Endothelial cell of umbilical vein (primary cell): ENCODE measurements around the gene DUS2. TPM values are rescaled to one million over a fixed set of nuclear protein-coding genes. Genes with fewer than 3 reads are reported as not detected.

ENCODE experiments used
- BruUV-seq: library from RNA; stranded (reverse); fragments of 400-500 nt; replicated peaks from 2 replicates; lab custom pipeline; 2021; lab: Mats Ljungman, UMichigan
- CTCF ChIA-PET: fragments of 300-600, 350-600 bp; sonication (Branson Sonifier 250); formaldehyde crosslinking; loops from one replicate; lab custom pipeline; 2021; ENCODE audit warnings: antibody characterized with exemption, inconsistent platforms; lab: Charles Lee
- POLR2A ChIA-PET: fragments of 300-600, 350-600 bp; sonication (Branson Sonifier 250); formaldehyde crosslinking; loops from one replicate; lab custom pipeline; 2021; ENCODE audit warnings: antibody characterized with exemption, inconsistent platforms; lab: Charles Lee
- DNase-seq: peaks from one replicate; pipeline ENCODE4 v3.0.0-alpha.2; 2011; ENCODE audit warnings: low read depth, low spot score
- FAIRE-seq: peaks from 2 replicates; lab custom pipeline; 2011; peaks lifted over from hg19 to GRCh38; lab: Jason Lieb, UNC
- H2AFZ ChIP-seq: 2 replicates; pipeline ENCODE4 v1.6.0; 2012; ENCODE audit warnings: low read depth, low read length, control low read depth, inconsistent platforms
- H3K27ac ChIP-seq: 2 replicates; pipeline ENCODE4 v1.5.1; 2011; ENCODE audit warnings: low read depth, mild to moderate bottlenecking, control low read depth, low read length, moderate library complexity; ENCODE audit not compliant: insufficient read depth
- H3K27me3 ChIP-seq, 2 experiments: 2 replicates each; pipeline versions ENCODE4 v1.6.0 to v1.6.1; 2011; ENCODE audit warnings: low read length in 2 of 2, mixed read lengths in 1 of 2; ENCODE audit not compliant: control insufficient read depth in 2 of 2, insufficient read depth in 2 of 2
- H3K36me3 ChIP-seq, 2 experiments: 2 replicates in 1 of 2; 3 replicates in 1 of 2; pipeline ENCODE4 v1.5.1; 2011; ENCODE audit warnings: low read length in 2 of 2, mild to moderate bottlenecking in 1 of 2, moderate library complexity in 1 of 2; ENCODE audit not compliant: control insufficient read depth in 2 of 2, insufficient read depth in 2 of 2; ENCODE audit errors: extremely low read depth in 1 of 2
- H3K4me1 ChIP-seq: 3 replicates; pipeline ENCODE4 v1.5.1; 2011; ENCODE audit warnings: mild to moderate bottlenecking, low read length; ENCODE audit not compliant: control insufficient read depth, insufficient read depth; ENCODE audit errors: extremely low read depth
- H3K4me2 ChIP-seq: 2 replicates; pipeline ENCODE4 v1.6.1; 2011; ENCODE audit warnings: low read length, control low read depth, mixed read lengths; ENCODE audit not compliant: insufficient read depth
- H3K4me3 ChIP-seq, 3 experiments: fragments of 200-600 bp in 1 of 3; sonication (generic), shearing (Covaris generic) in 1 of 3; replicated peaks in 1 of 3; 2 replicates each; pipeline ENCODE4 v1.5.1; 2011 to 2016; ENCODE audit warnings: control low read depth in 3 of 3, low read length in 3 of 3, mild to moderate bottlenecking in 2 of 3, inconsistent platforms in 1 of 3, low read depth in 1 of 3, moderate library complexity in 1 of 3; ENCODE audit not compliant: insufficient read depth in 1 of 3
- H3K79me2 ChIP-seq: 2 replicates; pipeline ENCODE4 v1.6.0; 2012; ENCODE audit warnings: low read length, inconsistent platforms; ENCODE audit not compliant: control insufficient read depth, insufficient read depth
- H3K9ac ChIP-seq: replicated peaks from 2 replicates; pipeline ENCODE3; 2011; ENCODE audit warnings: low read length, control low read depth; ENCODE audit not compliant: insufficient read depth; ENCODE audit errors: extremely low read depth
- H3K9me1 ChIP-seq: replicated peaks from 3 replicates; pipeline ENCODE4 v1.6.0; 2011; ENCODE audit warnings: mild to moderate bottlenecking, low read length; ENCODE audit not compliant: control insufficient read depth, insufficient read depth; ENCODE audit errors: extremely low read depth
- H3K9me3 ChIP-seq: replicated peaks from 2 replicates; pipeline ENCODE4 v1.5.1; 2012; ENCODE audit warnings: low read length, inconsistent platforms; ENCODE audit not compliant: control insufficient read depth, insufficient read depth
- H4K20me1 ChIP-seq: replicated peaks from 2 replicates; pipeline ENCODE3; 2011; ENCODE audit warnings: mild to moderate bottlenecking, low read length; ENCODE audit not compliant: control insufficient read depth, insufficient read depth; ENCODE audit errors: extremely low read depth
- EZH2 ChIP-seq: IDR thresholded peaks from 2 replicates; pipeline ENCODE4 v1.6.1; 2012; ENCODE audit warnings: borderline replicate concordance, low read depth, mild to moderate bottlenecking, moderate library complexity, low read length, inconsistent platforms; ENCODE audit not compliant: severe bottlenecking
- FOS ChIP-seq: IDR thresholded peaks from 2 replicates; pipeline ENCODE4 v1.6.1; 2011; ENCODE audit warnings: mild to moderate bottlenecking, low read length, moderate library complexity, borderline replicate concordance; ENCODE audit not compliant: insufficient read depth
- GATA2 ChIP-seq: IDR thresholded peaks from 2 replicates; pipeline ENCODE4 v1.7.0; 2011; ENCODE audit warnings: low read depth, mild to moderate bottlenecking, moderate library complexity, mixed read lengths, low read length; ENCODE audit not compliant: insufficient read length, insufficient read depth
- JUN ChIP-seq: IDR thresholded peaks from 2 replicates; pipeline ENCODE4 v1.6.1; 2011; ENCODE audit warnings: borderline replicate concordance, low read depth; ENCODE audit not compliant: insufficient read length, insufficient read depth
- MYC ChIP-seq: IDR thresholded peaks from one replicate; pipeline ENCODE4 v1.6.1; 2011; ENCODE audit warnings: mild to moderate bottlenecking, low read depth, low read length
- POLR2A ChIP-seq: IDR thresholded peaks from 2 replicates; pipeline ENCODE4 v1.6.1; 2012; ENCODE audit warnings: low read depth, mild to moderate bottlenecking, control low read depth, low read length
- POLR2AphosphoS5 ChIP-seq: IDR thresholded peaks from 2 replicates; pipeline ENCODE4 v1.6.1; 2012; ENCODE audit warnings: low read depth, mild to moderate bottlenecking, control low read depth, low read length, moderate library complexity; ENCODE audit not compliant: insufficient read depth
- dilution Hi-C: fragments of 300-500 bp; cut with MboI; formaldehyde crosslinking; loops from one replicate; pipeline ENCODE4 v1.15.0; 2019; ENCODE audit warnings: low sequenced_read_pairs; ENCODE audit not compliant: extremely low pct_ligation_motif_present
- intact Hi-C: fragments of 100-400 bp; cut with micrococcal nuclease; formaldehyde crosslinking; loops from one replicate; pipeline ENCODE4 v1.10.0; 2022
- polyA plus RNA-seq, 4 experiments: library from polyadenylated mRNA; depleted of rRNA in 3 of 4; stranded (reverse) in 3 of 4; unstranded in 1 of 4; fragments of >200 nt; gene quantifications; 2 replicates each; pipeline versions ENCODE4 v1.2.1 to v1.2.3, GENCODE V29; 2011 to 2012; ENCODE audit warnings: missing spikeins in 1 of 4
- total RNA-seq: library from RNA; stranded (reverse); gene quantifications from 2 replicates; pipeline ENCODE4 v1.2.3, GENCODE V29; 2021
- TF ChIP-seq, protein P1 (sequence below): IDR thresholded peaks from 2 replicates; pipeline ENCODE4 v1.6.1; 2011; ENCODE audit not compliant: insufficient read depth, insufficient read length
- TF ChIP-seq, protein P2 (sequence below), 2 donors: IDR thresholded peaks; 1 replicate in 1 of 2; 2 replicates in 1 of 2; pipeline ENCODE4 v1.5.1; 2011; ENCODE audit warnings: low read length in 2 of 2, mild to moderate bottlenecking in 2 of 2, moderate library complexity in 2 of 2, control low read depth in 1 of 2, inconsistent platforms in 1 of 2, low read depth in 1 of 2; ENCODE audit not compliant: insufficient read depth in 1 of 2; ENCODE audit errors: extremely low read depth in 1 of 2

Gene DUS2
- total and polyA plus RNA-seq, 2 donors (not counting 3 experiments of a cell fraction or from before 2014, with no cell fraction given), result 16.4 to 21.7 TPM

DNA sequence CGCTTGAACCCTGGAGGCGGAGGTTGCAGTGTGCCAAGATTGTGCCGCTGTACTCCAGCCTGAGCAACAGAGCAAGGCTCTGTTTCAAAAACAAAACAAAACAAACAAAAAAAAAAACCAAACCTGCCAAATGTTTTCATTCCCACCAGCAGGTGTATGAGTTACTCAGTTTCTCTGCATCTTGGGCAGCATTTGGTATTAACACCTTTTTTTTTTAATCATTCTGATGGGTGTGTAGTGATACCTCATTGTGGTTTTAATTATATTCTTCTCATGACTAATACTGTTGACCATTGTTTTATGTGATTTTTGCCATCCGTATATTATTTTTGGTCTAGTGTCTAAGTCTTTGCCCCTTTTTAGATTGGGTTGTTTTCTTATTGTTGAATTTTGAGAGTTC is 77.4 kb downstream of the DUS2 start:
- FAIRE-seq (no peak), DNase-seq (no peak)
- no peaks in the 10 kb centered on the region for H3K9me1 ChIP-seq
- peaks cover 2% of the 10 kb centered on the region for H4K20me1 ChIP-seq
- H3K4me2 ChIP-seq, result no peak overlapping the region
- H3K27me3 ChIP-seq, result no peaks in the 10 kb centered on the region
- BruUV-seq, result no TSS peak
- dilution Hi-C loops (no loop called here), intact Hi-C loops (no loop called here)
- ChIA-PET CTCF (no interaction called here), POLR2A (interaction anchor here (0.6 kb wide), 1 partner anchor 84 kb away, joined by 4 read pairs; no protein-coding TSS in a partner anchor)
- H3K36me3 ChIP-seq, result no peaks in the 10 kb centered on the region
- peaks cover 76% of the 10 kb centered on the region for H3K79me2 ChIP-seq
- H3K9ac ChIP-seq, result no peak overlapping the region
- H3K9me3 ChIP-seq, result no peaks in the 10 kb centered on the region
- no peak overlapping the region for H3K4me3 ChIP-seq
- H2AFZ ChIP-seq, result no peak overlapping the region
- no peak for TF ChIP-seq JUN
- no peak for TF ChIP-seq MYC
- TF ChIP-seq, protein P1, sequence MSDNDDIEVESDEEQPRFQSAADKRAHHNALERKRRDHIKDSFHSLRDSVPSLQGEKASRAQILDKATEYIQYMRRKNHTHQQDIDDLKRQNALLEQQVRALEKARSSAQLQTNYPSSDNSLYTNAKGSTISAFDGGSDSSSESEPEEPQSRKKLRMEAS, result no peak
- TF ChIP-seq, protein P2, sequence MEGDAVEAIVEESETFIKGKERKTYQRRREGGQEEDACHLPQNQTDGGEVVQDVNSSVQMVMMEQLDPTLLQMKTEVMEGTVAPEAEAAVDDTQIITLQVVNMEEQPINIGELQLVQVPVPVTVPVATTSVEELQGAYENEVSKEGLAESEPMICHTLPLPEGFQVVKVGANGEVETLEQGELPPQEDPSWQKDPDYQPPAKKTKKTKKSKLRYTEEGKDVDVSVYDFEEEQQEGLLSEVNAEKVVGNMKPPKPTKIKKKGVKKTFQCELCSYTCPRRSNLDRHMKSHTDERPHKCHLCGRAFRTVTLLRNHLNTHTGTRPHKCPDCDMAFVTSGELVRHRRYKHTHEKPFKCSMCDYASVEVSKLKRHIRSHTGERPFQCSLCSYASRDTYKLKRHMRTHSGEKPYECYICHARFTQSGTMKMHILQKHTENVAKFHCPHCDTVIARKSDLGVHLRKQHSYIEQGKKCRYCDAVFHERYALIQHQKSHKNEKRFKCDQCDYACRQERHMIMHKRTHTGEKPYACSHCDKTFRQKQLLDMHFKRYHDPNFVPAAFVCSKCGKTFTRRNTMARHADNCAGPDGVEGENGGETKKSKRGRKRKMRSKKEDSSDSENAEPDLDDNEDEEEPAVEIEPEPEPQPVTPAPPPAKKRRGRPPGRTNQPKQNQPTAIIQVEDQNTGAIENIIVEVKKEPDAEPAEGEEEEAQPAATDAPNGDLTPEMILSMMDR (IDR thresholded peaks at IDR 0.05; ENCODE audit: extremely low read depth in 1 of 2, insufficient read depth in 1 of 2, low read depth in 1 of 2, low read length in 2 of 2), result no peak
- no peak for TF ChIP-seq FOS
- TF ChIP-seq POLR2A, result no peak
- no peak for TF ChIP-seq EZH2
- TF ChIP-seq GATA2, result no peak
- no peak for TF ChIP-seq POLR2AphosphoS5
- no peaks in the 10 kb centered on the region for H3K4me1 ChIP-seq
- H3K27ac ChIP-seq, result no peak overlapping the region
